Measurements from ENCODE around the gene ZNF710.

ZNF710 gene

DNA sequence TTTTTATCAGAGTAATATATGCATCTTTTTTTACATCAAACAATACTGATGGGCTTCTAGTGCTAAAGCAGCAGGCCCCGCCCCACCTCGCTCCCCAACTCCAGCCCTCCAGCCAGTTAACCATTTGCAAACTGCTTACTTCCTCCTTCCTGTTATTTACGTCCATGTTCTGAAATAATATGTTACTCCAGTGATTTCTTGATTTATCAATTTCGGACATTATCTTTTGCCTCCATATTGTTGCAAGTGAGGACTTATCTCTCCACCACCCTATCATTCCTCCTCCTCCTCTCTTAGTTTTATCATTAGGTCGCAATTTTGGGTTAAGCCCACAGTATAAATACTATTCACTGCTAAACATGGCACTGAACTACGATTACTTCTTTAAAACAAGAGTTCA lies 39.5 kb downstream of the ZNF710 start:
- DNase-seq = no peak

DNA sequence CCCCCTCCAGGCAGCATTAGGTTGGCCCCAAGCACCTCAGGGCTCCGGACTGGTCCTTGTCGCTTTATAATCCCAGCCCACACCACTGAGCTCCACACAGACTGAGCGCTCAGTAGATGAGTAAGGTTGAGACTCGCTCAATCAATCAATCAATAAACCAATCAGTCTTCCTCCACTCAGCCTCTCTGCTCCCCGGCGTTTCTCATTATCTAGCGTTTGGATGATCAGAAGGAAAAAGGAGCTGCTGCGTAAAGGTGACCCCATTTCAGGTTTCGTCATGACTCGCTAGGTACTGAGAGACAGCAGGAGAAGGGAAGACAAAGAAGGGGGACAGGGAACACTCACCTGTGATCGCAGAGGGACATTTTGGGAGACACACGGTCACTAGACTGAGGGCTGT lies 41.2 kb downstream of the ZNF710 start:
- DNase-seq = no peak

DNA sequence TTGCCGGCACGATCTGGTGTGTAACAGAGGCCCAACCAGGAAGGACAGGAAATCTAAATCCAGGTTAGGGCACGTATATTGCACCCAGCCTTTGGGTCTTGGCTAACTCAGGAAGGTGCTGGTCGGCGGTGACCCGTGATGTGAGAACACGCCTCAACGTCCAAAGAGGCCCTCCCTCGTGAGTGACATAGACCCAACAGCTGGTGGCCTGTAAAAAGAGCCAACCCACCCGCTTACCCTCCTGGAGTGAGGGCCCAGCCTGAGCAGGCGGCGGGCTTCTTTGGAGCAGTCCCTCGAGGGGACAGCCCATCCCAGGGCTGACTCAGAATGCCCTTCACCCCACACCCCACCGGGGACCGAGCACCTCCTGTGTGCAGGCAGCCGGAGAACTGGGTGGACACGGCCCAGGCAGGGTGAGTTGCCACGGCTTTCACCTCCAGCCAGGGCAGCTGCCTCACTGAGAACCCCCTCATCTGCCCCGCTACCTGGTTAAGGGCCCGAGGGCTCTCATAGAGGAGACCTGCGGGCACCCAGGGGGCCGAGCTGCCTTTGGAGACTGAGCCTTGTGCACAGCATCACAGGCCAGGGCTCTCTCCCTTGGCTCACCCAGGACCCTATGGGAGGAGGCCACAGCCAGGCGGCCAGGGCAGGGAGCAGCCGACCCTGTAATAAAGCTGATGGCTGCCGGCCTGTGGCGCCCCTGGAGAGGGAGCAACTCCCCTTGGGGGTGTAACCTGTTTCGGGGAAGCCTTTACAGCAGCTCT lies 41.8 kb downstream of the ZNF710 start:
- no peak for DNase-seq

DNA sequence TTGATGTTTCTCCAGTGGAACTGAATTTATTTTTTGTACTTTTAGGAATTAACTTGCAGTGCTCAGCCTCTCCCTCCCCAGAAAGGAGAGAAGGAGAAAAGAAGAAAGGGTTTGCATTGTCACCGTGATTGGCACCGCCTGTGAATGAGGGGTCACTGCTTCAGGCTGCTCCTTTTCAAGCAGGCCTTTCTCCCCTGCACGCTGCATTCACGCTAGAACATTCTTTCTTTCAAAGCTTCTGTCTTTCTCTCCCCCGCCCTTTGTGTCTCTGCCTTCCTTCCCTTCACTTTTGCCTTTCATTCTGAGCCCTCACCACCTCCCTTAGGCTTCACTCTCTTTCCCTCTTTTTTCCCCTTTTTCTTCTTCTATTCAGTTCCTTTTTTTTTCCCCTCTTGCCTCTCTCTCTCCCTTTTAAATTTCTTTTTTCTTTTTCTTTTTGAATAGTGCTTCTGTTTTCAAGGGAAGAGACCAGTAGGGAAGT lies 42.4 kb downstream of the ZNF710 start:
- DNase-seq = no peak

DNA sequence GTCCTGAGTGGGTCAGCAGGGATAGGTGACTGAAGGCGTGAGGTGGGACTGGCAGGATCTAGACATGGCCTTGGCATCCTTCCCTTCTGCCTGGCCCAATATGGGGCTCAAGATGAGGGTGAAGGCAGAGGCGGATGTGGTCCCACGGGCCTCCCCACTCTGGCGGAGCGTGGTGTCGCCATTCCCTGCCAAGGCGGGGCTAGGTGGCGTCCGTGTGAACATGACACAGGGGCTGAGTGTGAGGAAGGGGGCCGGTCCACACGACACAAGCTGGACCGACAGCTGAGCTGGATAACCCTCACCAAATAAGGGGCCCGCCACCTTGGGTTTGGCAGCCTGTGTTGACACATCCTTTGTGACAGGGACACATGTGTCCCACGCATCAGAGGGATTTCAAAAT lies 43.1 kb downstream of the ZNF710 start:
- DNase-seq = no peak

DNA sequence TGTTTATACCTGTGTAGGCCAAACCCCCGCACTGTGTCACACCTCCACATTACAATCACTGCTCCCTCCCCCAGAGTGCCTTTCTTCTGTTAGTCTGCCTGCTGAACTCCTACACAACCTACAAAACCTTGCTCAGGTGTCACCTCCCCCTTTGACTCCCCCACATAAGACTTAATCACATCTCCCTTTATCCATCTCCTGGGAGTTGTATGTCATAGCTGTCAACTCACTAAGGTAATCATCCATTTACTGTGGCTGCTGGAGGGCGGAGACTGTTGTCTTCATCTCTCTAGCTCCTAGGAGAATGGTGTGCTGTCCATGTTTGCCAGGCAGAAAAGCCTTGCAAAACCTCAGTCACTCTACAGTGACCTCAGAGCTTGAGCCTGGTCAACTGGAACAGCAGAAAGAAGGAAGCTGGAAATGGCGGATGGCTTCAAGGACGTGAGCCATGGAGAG lies 43.8 kb downstream of the ZNF710 start:
- no peak for DNase-seq

DNA sequence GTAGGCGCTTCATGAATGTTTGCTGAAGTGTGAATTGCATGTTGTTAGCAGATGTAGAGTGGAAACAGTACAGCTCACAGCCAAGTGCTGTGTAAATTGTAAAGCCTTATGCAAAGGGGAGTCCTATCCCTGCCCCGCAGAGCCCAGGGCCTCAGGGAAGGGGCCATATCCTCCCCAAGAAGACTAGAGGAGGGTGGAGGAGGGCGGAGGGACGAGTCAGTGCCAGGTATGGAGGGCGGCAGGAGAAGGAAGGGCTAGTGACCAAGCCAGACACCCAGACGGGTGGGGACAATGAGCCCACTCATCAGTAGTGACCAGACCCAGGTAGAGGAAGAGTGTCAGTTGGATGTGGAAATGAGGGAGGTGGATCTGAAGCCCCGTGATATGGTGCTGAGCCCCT lies 45.2 kb downstream of the ZNF710 start:
- no peak for DNase-seq

DNA sequence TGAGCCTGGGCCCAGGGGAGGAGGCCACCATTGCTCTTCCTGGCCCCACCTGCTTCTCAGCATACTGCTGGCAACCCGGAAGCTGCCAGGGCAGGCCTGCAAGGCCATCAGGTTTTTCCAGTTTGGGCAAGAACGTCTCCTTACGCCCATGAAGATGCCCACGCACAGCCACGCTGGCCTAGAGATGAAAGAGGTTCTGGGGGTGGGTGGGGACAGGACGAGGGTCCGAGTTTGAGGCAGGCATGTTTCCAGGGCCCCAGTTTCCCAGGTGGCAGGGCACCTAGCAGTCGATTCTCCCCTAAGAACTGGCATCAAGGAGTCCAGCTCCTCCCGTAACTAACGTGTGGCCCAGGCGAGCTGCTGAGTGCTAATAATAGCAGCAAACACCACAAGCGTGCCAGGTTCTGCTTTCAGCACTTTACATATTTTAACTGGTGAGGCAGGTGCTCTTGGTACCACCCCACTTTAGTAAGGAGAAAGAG lies 45.8 kb downstream of the ZNF710 start:
- no peak for DNase-seq

DNA sequence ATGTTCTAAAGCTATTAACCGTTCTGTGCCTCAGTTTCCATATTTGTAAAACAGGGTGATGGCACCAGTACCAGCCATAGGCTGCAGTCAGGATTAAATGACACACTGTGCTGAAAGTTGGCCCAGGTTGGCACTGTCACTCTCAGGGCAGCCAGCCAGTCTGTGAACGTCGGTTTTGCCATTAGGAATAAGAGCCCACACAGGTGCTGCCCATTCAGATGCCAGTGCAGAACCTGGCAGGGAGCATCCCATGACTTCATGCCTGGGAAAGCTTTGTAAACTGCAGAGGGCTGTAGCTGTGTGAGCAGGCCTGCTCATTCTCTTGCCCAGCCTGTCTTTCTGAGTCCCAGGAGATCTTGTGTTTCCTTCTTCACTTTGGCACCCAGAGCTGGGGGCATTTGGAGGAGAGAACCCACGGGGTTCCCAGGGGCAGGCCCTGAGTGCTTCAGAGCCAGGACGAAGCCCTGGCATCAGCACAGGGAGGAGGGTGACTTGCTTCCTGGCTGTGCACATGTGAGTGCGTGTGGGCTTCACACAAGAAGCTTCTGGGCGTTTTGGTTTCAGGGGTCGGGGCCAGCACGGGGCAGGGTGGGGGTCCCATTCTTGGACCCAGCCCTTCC lies 46.9 kb downstream of the ZNF710 start:
- DNase-seq = no peak

DNA sequence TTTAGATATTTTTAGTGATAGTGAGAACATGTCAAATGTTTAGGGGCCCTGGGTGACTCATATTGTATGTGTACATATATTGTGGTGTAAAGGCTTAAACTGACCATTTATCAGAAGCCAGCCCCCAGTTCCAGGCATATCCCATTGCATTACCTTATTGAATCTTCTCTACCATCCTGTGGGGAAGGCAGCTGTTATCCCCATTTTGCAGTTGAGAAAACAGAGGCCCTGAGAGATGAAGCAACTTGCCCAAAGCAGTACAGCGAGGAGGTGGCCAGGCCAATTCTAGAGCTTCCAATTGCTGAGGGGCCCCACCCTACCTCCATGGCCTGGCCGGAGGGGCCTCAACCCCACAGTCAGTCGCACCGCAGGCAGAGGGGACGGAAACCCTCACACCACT lies 47.9 kb downstream of the ZNF710 start:
- DNase-seq = no peak

DNA sequence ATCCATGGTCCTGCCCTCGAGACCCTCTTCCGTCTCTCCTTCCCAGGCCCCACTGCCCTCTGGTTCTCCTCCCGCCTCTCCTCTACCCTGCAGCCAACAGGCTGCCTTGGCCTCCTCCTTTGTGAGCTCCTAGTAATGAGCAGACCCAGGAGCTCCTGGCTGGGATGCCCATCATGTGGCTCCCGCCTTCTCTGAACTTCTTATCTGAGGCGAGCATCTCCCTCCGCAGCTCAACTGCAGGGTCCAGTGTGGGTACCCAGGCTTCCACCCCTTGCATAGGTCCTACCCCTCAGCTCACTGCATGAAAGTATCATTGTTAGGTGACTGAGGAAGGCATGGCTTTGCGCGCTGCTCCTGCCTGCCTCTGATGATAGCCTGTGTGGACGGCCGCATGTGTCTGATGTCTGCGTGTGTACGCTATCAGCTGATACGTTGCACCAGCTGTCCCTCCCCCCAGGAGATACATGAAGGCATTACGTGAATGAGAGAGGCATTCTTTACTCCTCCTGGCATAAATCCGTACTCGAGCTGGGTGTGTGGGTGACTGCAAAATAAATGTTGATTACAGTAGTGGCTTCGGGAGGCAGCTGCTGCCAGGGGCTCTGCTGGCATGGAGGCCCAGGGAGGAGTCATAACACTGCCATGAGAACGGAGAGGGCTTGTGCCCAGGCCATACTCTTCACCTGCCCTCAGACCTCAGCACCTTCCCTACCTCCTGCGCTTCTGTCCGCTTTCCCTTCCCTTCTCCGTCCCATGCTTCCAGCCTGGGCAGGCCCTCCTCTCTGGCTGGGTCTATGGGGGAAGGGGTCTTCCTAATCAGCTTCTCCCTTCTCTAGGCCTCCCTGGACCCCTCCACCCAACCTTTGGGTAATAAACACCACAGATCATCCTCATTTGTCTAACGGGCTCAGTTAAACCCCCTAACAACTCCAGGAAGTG lies 48.8 kb downstream of the ZNF710 start:
- no peak for DNase-seq

DNA sequence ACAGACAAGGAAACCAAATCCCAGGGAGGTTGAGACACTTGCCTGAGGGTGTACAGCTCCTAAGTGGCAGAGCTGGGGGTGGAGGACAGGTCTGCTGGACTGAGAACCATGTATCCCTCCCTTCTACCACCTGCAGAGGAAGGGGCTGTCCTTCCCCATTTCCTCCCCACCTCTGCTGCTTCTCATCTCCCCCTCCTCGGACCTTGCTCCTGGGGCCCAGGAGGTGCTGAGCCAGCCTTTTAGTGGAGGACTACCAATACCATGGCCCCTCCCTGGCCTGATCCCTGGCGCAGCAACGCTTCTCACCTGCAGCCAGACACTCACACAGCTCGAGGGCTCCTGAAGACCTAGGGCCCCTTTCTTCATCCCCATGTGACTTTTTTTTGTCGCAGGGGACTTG lies 50.8 kb downstream of the ZNF710 start:
- no peak for DNase-seq

DNA sequence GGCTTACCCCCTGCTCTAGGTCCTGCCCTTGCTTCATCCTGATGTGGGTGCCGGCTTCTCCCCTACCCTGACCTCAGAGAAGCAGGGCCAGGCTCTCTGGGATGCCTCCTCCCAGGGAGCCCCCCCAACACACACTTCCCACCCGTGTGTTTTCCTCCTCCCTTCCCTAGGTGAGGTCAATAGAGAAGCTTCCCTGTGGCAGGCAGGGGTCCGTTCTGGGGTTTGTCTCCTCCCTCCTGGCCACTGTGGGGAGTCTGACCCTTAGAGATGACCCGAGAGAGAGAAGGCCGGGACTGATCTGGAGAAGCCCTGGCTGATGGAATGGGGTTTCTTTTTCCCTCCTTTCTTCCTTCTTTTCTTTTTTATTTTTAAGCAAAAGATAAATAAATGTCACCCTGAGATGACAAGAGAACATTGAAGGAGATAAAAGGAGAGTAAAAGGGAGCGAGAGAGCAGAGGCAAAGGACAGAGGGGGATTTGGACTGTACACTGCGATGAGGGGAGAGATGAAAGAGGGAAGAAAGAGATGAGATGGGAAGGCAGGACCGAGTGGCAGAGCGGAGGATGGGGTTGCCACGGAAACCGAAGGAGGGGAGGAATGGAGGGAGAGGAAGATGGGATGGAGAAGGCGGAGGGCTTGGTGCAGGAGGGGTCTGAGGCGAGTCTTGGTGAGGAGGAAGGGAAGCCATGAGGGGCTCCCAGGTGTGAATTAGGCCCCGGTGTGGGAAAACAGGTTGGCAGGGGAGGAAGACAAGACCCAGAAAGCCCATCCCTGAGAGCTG lies 52.8 kb downstream of the ZNF710 start:
- no peak for DNase-seq

DNA sequence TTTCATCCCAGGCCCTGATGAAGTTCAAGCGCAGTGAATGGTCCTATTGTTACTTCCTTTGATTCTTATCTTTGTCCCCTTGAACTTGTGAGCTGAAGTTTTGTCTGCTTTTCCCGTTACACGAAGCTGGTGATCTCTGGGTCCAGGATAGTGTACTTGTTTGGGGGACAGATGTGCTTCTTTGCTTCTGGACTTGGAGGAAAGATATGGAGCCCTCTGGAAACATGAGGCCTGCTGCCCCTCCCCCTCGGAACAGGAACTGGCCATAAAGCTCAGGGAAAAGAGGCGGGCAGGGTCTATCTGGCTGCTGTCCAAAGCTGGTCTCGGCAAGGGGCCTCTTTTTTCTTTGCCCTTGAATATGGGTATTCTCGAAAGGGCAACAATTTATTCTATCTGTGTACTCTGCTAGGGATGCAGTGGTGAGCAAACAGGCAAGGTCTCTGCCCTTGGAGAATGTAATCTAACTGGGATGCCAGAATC lies 53.5 kb downstream of the ZNF710 start:
- no peak for DNase-seq

DNA sequence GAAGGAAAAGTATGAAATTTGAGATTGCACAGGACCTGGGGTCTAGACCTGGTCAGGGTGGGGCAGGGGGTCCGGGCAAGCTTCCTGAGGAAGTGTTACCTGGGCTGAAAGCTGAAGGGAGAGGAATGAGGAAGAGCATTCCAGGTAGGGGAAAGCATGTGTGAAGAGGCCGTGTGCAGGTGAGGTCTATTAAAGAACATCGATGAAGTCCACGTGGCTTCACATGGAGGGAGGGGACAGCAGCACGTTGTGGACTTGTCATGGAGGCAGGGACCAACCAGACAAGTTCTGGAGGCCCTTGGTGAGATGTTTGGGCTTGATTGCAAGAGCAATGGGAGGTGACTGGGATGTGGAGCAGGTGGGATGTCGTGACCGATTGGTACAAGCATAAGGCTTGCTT lies 54.1 kb downstream of the ZNF710 start:
- DNase-seq = no peak

DNA sequence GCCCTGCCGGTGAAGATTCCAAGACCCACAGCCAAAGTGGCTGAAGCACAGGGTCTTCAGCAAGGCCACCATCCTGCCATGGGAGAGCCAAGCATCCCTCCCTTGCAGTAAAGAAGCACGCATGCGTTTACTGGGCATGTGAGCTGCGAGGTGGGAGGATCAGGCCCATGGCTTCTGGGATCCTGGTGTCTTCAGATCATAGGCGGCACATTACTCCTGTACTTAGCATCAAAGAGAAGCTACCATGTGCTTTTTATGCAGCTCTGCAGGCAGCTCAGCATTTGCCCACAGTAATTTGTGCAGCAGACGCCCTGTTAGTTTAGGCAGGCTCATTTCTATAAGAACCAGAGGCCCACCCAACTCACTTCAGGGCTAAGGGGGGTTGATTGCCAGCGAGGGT lies 55.4 kb downstream of the ZNF710 start:
- no peak for DNase-seq

DNA sequence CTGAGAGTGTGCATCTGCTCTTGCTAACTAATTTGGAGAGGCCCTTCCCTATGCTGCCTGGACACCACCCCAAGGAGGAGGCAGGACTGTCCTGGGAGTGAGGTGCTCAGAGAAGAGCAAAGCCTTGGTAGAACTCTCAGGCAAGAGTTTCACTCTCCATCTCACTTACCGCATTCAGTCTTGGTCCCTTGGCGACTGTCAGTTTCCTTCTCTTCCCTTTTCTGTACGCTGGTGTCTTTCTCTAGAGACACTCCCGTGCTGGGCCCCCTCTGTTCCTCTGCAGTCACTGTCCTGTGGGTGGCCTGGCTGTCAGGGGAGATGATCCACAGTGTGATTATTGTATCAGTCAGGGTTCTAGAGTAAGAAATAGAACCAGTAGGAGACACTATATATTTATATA lies 57.2 kb downstream of the ZNF710 start:
- DNase-seq = no peak

DNA sequence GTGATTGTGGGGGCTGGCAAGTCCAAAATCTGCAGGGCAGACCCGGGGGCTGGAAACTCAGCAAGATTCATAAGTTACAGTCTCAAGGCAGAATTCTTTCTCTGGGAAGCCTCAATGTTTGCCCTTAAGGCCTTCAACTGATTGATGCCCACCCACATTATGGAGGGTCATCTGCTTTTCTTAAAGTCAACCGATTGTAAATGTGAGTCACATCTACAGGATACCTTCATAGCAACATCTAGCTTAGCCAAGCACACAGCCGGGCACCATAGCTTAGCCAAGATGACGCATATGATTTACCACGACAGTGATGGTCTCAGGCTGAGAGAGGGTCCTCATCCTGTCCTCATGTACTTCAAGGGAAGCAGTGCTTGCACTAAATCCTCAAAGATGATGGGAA lies 57.7 kb downstream of the ZNF710 start:
- DNase-seq = no peak

DNA sequence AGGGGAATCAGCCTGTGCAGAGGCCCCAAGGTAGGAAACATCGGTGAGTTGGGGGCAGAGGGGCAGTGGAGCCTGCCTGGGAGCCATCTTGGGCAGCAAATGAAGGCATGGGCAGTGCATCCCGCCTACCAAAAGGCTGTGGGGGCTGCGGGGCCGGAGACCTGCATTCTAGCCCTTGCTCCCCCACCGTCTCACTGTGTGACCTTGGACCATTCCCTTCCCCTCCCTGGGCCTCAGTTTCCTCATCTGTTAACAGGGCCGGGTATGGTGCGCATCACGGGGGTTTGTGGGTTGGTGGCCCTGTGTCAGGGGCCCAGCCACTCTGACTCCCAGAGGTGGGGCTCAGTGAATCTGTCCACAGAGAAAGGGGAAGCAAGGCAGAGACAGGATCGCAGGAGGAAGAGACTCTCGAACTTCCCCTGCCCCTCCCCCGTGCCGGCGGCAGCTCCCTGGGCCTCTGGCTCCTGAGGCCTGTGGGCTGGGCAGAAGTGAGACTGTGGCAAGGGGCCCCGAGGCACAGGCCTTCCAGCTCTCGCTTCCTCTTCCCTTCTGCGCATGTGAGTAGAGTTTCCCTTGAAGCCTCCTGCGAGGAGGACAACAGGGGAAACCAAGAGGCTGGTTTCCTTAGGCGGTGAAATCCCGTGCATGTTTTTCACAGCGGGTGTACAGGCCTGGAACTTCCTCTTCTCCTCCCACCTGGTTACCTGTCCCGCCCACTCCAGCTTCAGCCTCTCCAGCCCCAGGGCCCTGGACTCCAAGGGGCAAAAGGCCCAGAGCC lies 58.3 kb downstream of the ZNF710 start:
- DNase-seq = peak; percentile 79

DNA sequence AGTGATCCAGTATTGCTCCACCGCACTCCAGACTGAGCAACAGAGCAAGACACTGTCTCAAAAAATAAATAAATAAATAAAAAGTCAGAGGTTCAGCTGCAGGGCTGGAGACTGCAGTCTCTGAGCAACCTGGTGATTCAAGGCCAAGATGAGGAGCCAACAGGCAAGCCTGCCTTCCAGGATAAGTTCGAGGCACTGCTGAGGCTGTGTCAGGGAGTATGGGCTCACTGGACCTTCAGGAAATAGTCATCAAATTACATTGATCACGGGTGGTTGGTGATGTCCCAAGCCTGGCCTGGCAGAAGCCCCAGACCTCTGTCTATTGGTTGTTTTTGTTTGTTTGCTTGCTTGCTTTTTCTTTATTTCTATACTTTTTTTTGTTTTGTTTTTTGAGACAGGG lies 59.7 kb downstream of the ZNF710 start:
- DNase-seq = no peak

DNA sequence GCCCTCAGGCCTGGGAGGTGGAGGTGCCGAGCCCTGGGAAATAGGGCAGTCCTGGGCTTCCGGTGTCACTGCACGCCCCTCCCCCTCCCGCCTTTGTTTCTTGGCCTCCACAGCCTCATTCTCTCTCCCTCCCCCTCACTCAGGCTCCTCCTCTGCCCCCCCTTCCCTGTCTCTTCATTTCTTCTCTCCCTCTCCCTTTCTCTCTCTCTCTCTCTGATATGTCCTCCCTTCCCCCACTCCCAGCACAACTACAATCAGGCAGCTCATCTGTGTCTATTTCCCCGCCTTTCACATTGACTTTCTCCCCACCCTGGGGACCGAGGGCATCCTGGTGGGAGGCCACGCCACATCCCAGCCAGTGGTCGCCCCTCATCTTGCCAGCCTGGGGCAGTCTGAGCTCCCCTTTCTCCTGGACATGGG lies 60.9 kb downstream of the ZNF710 start:
- peak; percentile 58 for DNase-seq

Measured in activated naive CD4-positive, alpha-beta T cell treated with Interleukin-2 at 50 U/mL for 16 hours (primary cell).